GM21717 (cell line): ENCODE measurements around the gene KIRREL3.

ENCODE experiments used
- ATAC-seq: cut with Tn5 transposase; IDR thresholded peaks from one replicate; pipeline ENCODE4 v1.9.1; 2021; ENCODE audit warnings: mild to moderate bottlenecking, moderate library complexity; ENCODE audit not compliant: unreplicated experiment

KIRREL3 gene

GRCh38 chr11:126415128-126415527, 585.4 kb downstream of the KIRREL3 start:
- no peak for ATAC-seq

DNA sequence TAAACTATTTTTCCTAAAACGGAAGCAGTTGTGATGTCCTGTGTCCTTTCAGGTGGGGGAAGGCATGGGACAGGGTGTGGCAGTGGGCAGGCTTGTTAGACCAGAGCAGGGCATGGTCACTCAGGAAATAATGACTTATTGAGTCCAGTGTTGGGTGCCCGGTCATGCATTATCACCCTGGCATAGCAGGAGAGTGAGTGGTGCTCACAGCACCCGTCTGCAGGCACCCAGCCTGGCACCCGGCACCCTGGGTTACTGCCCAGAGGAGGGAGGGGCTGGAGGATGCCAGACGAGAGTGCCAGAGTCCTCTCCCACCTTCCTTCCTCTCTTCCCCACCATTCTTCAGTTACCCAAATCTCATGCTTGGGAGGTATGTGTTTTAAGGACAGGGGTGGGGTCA, 586.0 kb downstream of the KIRREL3 start:
- ATAC-seq: no peak

GRCh38 chr11:126413843-126414405, 586.6 kb downstream of the KIRREL3 start:
- no peak for ATAC-seq

DNA sequence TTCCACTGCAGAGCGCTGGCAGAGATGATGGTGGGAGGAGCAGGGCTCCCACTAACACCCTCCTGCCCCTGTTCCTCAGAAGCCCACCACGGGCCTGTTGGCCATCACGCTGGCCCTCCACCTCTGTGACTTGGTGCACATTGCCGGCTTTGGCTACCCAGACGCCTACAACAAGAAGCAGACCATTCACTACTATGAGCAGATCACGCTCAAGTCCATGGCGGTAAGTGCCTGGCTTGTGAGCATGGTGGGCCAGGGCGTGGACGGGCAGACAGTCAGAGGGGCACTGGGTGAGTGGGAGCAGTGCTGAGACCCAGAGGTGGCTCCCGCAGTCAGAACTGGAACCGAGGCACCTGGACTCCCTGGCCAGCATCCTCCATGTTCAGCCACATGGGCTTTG, 587.1 kb downstream of the KIRREL3 start:
- no peak for ATAC-seq

DNA sequence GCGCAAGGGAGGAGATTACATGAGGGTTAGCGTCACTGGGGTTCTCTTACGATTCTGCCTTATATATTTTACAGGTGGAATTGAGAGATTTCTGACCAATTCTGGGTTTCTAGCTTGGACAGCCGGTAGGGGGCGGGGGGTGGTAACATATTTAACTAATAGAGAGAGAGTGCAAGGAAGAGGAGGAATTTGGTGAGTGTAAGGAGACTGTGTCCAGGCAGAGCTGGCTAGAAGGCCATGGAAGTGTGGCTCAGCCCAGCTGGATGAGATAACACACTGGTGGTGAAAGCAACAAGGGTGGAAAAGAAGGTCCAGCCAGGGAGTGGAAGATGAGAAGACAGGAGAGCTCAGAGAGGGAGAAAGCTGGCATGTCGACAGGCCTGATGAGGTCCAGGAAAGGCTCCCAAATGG, 588.6 kb downstream of the KIRREL3 start:
- ATAC-seq: no peak

DNA sequence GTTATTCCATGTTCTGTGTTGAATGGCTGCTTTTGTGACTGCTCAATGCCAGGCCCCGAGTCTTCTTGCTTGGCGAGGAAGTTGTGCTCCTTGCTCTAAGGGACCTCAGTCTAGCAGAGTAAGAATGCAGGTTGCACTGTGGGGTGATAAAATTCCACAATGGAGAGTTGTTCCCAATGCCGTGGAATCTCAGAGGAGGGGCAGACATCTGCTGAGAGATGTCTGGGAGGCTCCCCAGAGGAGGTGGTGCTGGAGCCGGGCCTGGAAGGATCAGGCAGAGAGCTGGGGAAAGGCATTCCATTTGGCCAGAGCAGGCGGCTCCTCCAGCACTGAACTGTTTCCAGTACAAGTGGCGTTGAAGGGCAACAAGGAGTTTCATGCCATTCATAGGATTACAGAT, 589.9 kb downstream of the KIRREL3 start:
- no peak for ATAC-seq

DNA sequence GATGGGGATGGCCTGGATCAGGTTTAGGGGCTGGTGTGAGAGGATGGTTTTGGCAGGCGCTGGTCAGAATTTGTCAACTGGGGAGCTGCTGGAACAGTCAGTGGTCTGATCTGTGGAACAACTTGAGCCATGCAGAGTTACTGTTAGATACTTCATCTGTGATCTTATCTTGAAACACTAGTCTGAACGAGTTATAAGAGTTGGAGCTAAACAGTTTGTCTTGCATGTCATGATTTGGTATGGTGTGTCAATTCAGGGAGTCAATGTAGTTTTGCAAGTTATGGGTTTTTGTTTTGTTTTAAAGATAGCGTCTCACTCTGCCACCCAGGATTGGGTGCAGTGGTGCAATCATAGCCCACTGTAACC, 591.0 kb downstream of the KIRREL3 start:
- ATAC-seq: no peak

DNA sequence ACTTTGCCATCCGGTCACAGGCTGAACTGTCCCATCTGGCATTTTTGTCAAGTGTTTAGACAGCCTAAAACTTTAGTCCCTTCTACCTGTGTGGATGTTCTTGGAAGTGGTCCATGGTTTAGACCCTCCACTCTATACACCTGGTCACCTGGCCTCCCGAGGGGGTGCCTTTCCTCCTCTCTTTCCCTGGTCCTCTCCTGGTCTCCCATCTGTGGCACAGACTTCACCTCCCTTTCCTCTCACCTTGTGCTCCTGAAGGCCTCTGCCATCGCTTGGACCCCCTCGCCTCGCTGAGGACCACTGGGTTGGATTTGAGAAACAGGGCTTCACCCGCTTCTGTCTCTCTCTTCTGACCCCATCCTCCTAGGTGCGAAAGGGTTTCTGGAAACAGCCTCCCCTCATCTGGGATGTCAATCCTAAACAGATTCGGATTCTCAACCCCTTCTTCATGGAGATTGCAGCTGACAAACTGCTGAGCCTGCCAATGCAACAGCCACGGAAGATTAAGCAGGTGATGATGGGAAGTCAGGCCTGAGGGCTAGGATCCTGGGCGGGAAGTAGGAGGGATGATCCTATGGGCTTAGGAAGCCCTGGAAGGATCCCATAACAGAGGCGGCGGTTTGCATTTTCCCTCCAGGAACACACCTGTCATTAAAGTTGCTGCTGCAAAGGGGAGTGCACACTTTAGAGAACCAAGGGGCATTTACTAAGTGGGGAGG, 591.5 kb downstream of the KIRREL3 start:
- ATAC-seq: no peak

GRCh38 chr11:126408496-126408895, 592.1 kb downstream of the KIRREL3 start:
- ATAC-seq: no peak

DNA sequence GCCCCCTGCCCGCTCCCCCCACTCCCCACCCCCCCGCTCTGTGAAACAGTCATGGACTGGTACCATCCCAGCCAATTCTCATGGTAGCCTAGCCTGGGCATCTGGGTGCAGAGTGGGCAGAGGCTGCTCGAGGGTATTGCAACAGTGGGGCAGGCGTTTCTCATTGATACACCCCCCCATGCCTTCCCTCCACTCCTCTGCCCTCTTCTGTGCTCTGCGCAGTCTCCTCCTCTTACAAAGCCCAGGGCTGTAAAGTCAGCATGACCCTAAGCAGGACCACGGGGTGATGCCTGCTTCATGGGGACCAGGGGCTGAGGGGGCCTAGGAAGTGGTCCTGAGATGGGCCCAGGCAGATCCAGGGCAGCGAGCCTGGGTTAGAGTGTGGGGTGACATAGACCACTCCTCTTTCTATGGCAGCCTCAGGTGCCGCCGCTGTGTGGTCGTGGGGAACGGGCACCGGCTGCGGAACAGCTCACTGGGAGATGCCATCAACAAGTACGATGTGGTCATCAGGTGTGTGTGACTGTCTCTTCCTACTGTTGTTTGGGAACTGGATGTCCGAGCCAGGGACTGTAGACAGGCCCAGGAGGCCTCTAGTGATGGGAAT, 592.8 kb downstream of the KIRREL3 start:
- no peak for ATAC-seq

GRCh38 chr11:126407101-126407521, 593.5 kb downstream of the KIRREL3 start:
- ATAC-seq: no peak

GRCh38 chr11:126406368-126406767, 594.2 kb downstream of the KIRREL3 start:
- ATAC-seq: no peak

- no peak for ATAC-seq
Observed at GRCh38 chr11:126405906-126406305, 594.7 kb downstream of the KIRREL3 start.

DNA sequence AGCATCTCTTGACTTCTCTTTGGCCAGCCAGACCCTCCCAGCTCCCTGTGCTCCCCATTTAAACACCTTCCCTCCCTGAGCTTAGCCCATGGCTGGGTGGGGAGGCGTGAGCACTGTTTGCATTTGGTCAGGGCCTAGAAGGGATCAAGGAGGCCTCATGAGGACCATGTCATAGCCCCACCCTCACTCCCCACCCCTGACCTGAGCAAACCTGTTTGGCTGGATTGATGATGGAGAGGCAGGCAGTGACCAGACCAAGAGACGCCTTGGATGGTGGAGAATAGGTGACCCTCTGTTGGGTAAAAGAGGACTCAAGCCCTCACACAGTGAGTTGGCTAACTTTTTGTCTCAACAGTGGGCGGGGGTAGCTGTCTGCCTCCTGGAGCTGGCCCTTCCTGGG, 595.2 kb downstream of the KIRREL3 start:
- no peak for ATAC-seq

- ATAC-seq: no peak
Observed at GRCh38 chr11:126404367-126404766, 596.2 kb downstream of the KIRREL3 start.

DNA sequence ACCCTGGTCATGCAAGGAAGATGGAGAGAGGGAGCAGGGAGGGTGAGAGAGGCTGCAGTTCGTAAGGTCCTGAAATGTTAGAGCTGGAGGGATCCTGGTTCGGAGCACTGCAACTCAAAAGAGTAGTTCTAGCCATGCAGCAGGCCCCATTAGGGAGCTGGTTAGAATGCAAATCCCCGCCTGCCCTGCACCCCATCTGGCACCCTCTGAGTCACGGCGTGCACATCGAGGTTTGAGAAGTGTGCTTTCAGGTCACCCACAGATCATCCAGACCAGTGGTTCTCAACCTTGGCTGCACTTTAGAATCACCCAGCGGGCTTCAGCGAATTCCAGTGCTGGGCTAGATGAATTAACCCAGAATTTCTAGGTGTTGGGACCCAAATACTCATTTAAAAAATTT, 596.9 kb downstream of the KIRREL3 start:
- peak; percentile 95 for ATAC-seq

DNA sequence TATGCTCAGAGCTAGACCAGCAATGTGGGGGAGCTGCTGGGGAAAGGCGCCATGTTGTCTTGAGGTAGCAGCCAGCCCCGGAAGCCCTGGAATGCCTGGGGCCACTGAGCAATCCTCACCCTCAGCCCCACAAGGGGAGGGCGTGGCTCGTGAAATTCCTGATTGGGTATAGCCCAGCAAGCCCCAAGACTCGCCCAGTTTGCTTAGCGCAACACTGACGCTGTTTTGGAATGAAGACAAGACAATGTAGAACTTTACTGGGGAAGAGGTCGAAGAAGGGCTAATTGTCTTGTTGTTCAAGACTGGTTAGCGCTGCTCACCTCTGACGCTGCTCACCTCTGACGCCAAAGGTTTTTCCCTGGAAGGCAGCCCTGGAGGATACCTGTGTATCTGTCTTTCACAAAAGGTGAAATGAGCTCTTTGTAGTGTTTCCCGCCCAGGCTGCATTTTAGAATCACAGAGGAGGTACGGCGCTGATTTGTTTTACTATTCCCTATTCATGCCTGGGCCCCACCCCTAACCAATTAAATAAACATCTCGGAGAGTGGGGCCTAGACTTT, 597.5 kb downstream of the KIRREL3 start:
- ATAC-seq: no peak

DNA sequence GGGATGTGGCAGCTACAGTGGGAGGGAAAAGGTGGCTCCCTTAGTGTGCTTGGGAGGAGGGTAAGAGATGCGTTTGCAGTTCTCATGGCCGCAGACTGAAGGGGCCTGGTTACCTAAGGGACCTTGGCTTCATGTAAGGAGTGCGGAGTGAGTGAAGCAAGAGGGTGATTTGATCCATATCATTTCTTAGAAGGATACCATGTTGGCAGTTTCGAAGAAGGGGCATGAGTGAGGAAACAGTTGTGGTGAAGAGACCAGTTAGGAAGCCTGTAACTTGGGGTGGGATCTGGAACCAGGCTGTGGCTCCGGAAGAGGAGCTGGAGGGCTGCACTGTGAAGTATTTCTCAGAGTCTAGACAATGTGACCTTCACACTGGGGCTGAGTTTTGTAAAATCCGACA, 600.1 kb downstream of the KIRREL3 start:
- no peak for ATAC-seq

GRCh38 chr11:126400019-126400418, 600.6 kb downstream of the KIRREL3 start:
- ATAC-seq: no peak

DNA sequence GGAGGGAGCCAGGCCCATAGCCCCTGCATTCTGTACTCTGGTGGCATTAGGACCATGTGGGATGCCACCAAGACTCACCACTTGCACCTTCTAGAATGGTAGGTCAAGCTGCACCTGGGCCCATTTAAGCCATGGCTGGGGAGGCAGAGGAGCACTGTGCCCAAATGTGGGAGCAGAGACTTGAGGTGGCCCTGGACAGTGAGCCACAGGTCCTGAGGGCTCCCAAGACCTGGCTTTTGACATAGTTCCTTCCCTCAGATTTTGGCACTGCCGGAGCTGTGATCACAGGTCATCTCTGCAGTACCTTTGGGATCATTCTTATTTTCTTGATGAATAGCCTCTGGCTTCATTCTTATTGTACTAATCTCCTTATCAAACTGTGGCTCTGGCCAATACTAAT, 601.8 kb downstream of the KIRREL3 start:
- no peak for ATAC-seq

DNA sequence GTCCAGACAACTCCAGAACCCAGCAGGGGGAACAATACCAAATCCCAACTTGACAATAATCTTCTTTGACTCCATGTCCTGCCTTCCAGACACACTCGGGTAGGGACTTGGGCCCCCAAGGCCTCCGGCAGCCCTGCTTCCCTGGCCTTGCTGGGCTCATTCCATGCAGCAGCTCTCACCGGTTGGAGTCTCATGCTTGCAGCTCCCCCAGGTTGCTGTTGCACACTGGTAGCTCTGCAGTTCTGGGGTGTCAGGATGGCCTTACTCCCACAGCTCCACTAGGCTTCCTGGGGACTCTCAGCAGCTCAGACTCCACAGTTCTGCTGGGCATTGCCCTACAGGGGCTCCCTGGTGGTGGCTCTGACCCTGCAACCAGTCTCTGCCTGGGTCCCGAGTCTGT, 602.3 kb downstream of the KIRREL3 start:
- ATAC-seq: no peak

GRCh38 chr11:126396965-126397364, 603.6 kb downstream of the KIRREL3 start:
- ATAC-seq: no peak
